H1 (cell line): ENCODE measurements around the gene POLR3G. TPM values are rescaled to one million over a fixed set of nuclear protein-coding genes. Genes with fewer than 3 reads are reported as not detected.

ENCODE experiments used
- CTCF ChIA-PET: fragments of 300-600 bp; sonication (Branson Sonifier 250); formaldehyde crosslinking; loops from one replicate; lab custom pipeline; 2021; ENCODE audit not compliant: partially characterized antibody; lab: Charles Lee
- POLR2A ChIA-PET: fragments of 300-600 bp; sonication (Branson Sonifier 250); formaldehyde crosslinking; loops from one replicate; lab custom pipeline; 2021; ENCODE audit warnings: inconsistent platforms; ENCODE audit not compliant: partially characterized antibody; lab: Charles Lee
- DNase-seq, 2 experiments: peaks; one replicate each; pipeline versions ENCODE4 v3.0.0 to v3.0.0-alpha.2; 2010 to 2022; ENCODE audit warnings: low spot score in 2 of 2, low read depth in 1 of 2, mixed read lengths in 1 of 2
- FAIRE-seq: peaks from 2 replicates; lab custom pipeline; 2011; peaks lifted over from hg19 to GRCh38; lab: Jason Lieb, UNC
- H2AFZ ChIP-seq: 2 replicates; pipeline ENCODE4 v1.8.1; 2012; ENCODE audit warnings: low read length, inconsistent platforms
- H2AK5ac ChIP-seq: 2 replicates; pipeline ENCODE4 v1.6.1; 2013; ENCODE audit warnings: low read depth, low read length
- H2BK120ac ChIP-seq: replicated peaks from 2 replicates; pipeline ENCODE3; 2013; ENCODE audit warnings: low read depth, low read length, inconsistent platforms
- H2BK12ac ChIP-seq: 2 replicates; pipeline ENCODE4 v1.6.1; 2013; ENCODE audit warnings: low read depth, low read length
- H2BK15ac ChIP-seq: 2 replicates; pipeline ENCODE4 v1.6.1; 2013; ENCODE audit warnings: low read length
- H2BK20ac ChIP-seq: 2 replicates; pipeline ENCODE4 v1.6.1; 2013; ENCODE audit warnings: low read length
- H2BK5ac ChIP-seq: 2 replicates; pipeline ENCODE4 v1.6.1; 2013; ENCODE audit warnings: low read depth, low read length
- H3K14ac ChIP-seq: 2 replicates; pipeline ENCODE4 v1.6.1; 2013; ENCODE audit warnings: inconsistent platforms; ENCODE audit not compliant: insufficient read length
- H3K18ac ChIP-seq: 2 replicates; pipeline ENCODE4 v1.6.1; 2013; ENCODE audit warnings: low read length; ENCODE audit errors: extremely low read depth
- H3K23ac ChIP-seq: 2 replicates; pipeline ENCODE4 v1.6.1; 2013; ENCODE audit warnings: inconsistent platforms; ENCODE audit not compliant: insufficient read length
- H3K23me2 ChIP-seq: 2 replicates; pipeline ENCODE4 v1.6.1; 2013; ENCODE audit warnings: low read depth, low read length
- H3K27ac ChIP-seq: 2 replicates; pipeline ENCODE4 v1.6.1; 2011; ENCODE audit warnings: low read depth, low read length, inconsistent platforms
- H3K27me3 ChIP-seq, 4 experiments: replicated peaks in 1 of 4; 1 replicate in 1 of 4; 2 replicates in 3 of 4; pipeline versions ENCODE4 v1.6.1 to v1.8.1; 2011 to 2013; ENCODE audit warnings: low read length in 3 of 4, mild to moderate bottlenecking in 3 of 4, inconsistent platforms in 2 of 4, mixed read lengths in 2 of 4, moderate library complexity in 1 of 4; ENCODE audit not compliant: control insufficient read depth in 3 of 4, insufficient read depth in 3 of 4; ENCODE audit errors: extremely low read depth in 1 of 4
- H3K36me3 ChIP-seq, 4 experiments: 2 replicates each; pipeline versions ENCODE4 v1.6.1 to v1.8.1; 2011 to 2013; ENCODE audit warnings: mild to moderate bottlenecking in 4 of 4, low read length in 3 of 4, moderate library complexity in 2 of 4, control low read depth in 1 of 4, inconsistent platforms in 1 of 4; ENCODE audit not compliant: insufficient read depth in 4 of 4, control insufficient read depth in 2 of 4
- H3K4ac ChIP-seq: replicated peaks from 2 replicates; pipeline ENCODE3; 2013; ENCODE audit warnings: low read length, low read depth, mixed read lengths, inconsistent platforms; ENCODE audit not compliant: insufficient read length
- H3K4me1 ChIP-seq, 4 experiments: replicated peaks in 1 of 4; 1 replicate in 1 of 4; 2 replicates in 3 of 4; pipeline versions ENCODE4 v1.6.1 to v1.8.1; 2011 to 2013; ENCODE audit warnings: low read length in 3 of 4, inconsistent platforms in 2 of 4, mixed read lengths in 1 of 4; ENCODE audit not compliant: insufficient read depth in 4 of 4, control insufficient read depth in 3 of 4
- H3K4me2 ChIP-seq, 2 experiments: 2 replicates each; pipeline versions ENCODE4 v1.6.1 to v1.8.1; 2011 to 2013; ENCODE audit warnings: low read depth in 2 of 2, low read length in 2 of 2, control low read depth in 1 of 2, inconsistent platforms in 1 of 2, mild to moderate bottlenecking in 1 of 2; ENCODE audit not compliant: insufficient read depth in 1 of 2
- H3K4me3 ChIP-seq, 4 experiments: fragments of 200-600, 300-600 bp in 1 of 4; sonication (generic), shearing (Covaris generic), sonication (Bioruptor Twin) in 1 of 4; 2 replicates each; pipeline versions ENCODE4 v1.5.1 to v1.8.1; 2011 to 2016; ENCODE audit warnings: low read length in 4 of 4, low read depth in 3 of 4, control low read depth in 2 of 4, inconsistent platforms in 2 of 4, mild to moderate bottlenecking in 2 of 4, mixed read lengths in 1 of 4, moderate library complexity in 1 of 4; ENCODE audit not compliant: insufficient read depth in 2 of 4; ENCODE audit errors: extremely low read depth in 1 of 4
- H3K56ac ChIP-seq: replicated peaks from 2 replicates; pipeline ENCODE3; 2013; ENCODE audit warnings: low read depth, mild to moderate bottlenecking, mixed read lengths, low read length, inconsistent platforms; ENCODE audit not compliant: insufficient read length
- H3K79me1 ChIP-seq: 2 replicates; pipeline ENCODE4 v1.6.1; 2013; ENCODE audit warnings: low read depth, low read length, control low read depth
- H3K79me2 ChIP-seq, 2 experiments: 2 replicates each; pipeline versions ENCODE4 v1.6.1 to v1.8.1; 2012 to 2013; ENCODE audit warnings: low read length in 2 of 2, mild to moderate bottlenecking in 2 of 2, inconsistent platforms in 1 of 2; ENCODE audit not compliant: insufficient read depth in 2 of 2, control insufficient read depth in 1 of 2
- H3K9ac ChIP-seq, 4 experiments: replicated peaks in 1 of 4; 1 replicate in 1 of 4; 2 replicates in 3 of 4; pipeline versions ENCODE4 v1.6.1 to v1.8.1; 2011 to 2013; ENCODE audit warnings: low read depth in 3 of 4, low read length in 3 of 4, control low read depth in 2 of 4, mild to moderate bottlenecking in 2 of 4, moderate library complexity in 2 of 4, inconsistent platforms in 1 of 4; ENCODE audit errors: extremely low read depth in 1 of 4
- H3K9me3 ChIP-seq, 2 experiments: 2 replicates each; pipeline versions ENCODE4 v1.6.1 to v1.8.1; 2012 to 2013; ENCODE audit warnings: mild to moderate bottlenecking in 2 of 2, moderate library complexity in 2 of 2, control low read depth in 1 of 2, inconsistent platforms in 1 of 2, low read depth in 1 of 2, low read length in 1 of 2, mixed read lengths in 1 of 2; ENCODE audit not compliant: insufficient read depth in 2 of 2
- H4K20me1 ChIP-seq, 2 experiments: replicated peaks in 1 of 2; 2 replicates each; pipeline versions ENCODE3 to v1.8.1; 2011 to 2013; ENCODE audit warnings: inconsistent platforms in 2 of 2, low read length in 2 of 2, mild to moderate bottlenecking in 1 of 2; ENCODE audit not compliant: insufficient read depth in 2 of 2, control insufficient read depth in 1 of 2
- H4K5ac ChIP-seq: 2 replicates; pipeline ENCODE4 v1.6.1; 2013; ENCODE audit warnings: low read length, low read depth, mixed read lengths, inconsistent platforms; ENCODE audit not compliant: insufficient read length
- H4K8ac ChIP-seq: 2 replicates; pipeline ENCODE4 v1.8.0; 2013; ENCODE audit warnings: mild to moderate bottlenecking, moderate library complexity, low read length, inconsistent platforms; ENCODE audit not compliant: insufficient read depth; ENCODE audit errors: extremely low read depth
- H4K91ac ChIP-seq: replicated peaks from 2 replicates; pipeline ENCODE3; 2013; ENCODE audit warnings: low read length, mixed read lengths, inconsistent platforms; ENCODE audit not compliant: insufficient read length
- BRCA1 ChIP-seq: IDR thresholded peaks from 2 replicates; pipeline ENCODE4 v1.6.1; 2012; ENCODE audit warnings: low read depth, low read length, improper control_type of control experiment
- CEBPB ChIP-seq: IDR thresholded peaks from 2 replicates; pipeline ENCODE4 v1.6.1; 2012; ENCODE audit warnings: low read depth, low read length
- KDM1A ChIP-seq: fragments of 200-600, 300-600 bp; sonication (generic); IDR thresholded peaks from 2 replicates; pipeline ENCODE4 v1.7.1; 2016; ENCODE audit warnings: mild to moderate bottlenecking, low read length, borderline replicate concordance
- SIRT6 ChIP-seq: IDR thresholded peaks from one replicate; pipeline ENCODE4 v1.7.1; 2012; ENCODE audit warnings: low read length, inconsistent platforms
- SRF ChIP-seq: IDR thresholded peaks from 2 replicates; pipeline ENCODE4 v1.6.1; 2011; ENCODE audit warnings: mild to moderate bottlenecking, low read depth, low read length, moderate library complexity
- WGBS, 2 experiments: shearing (Covaris generic) in 1 of 2; methylation state at CpG; one replicate each; pipeline versions ENCODE4 v1.1.6 to v1.1.7; 2013 to 2015; ENCODE audit warnings: low lambda C conversion rate in 2 of 2, mixed read lengths in 2 of 2, inconsistent platforms in 1 of 2, low coverage in 1 of 2, missing lambda C conversion rate in 1 of 2; ENCODE audit not compliant: insufficient replicate concordance in 2 of 2, insufficient coverage in 1 of 2, insufficient read length in 1 of 2; ENCODE audit errors: extremely low coverage in 1 of 2, missing lambda C conversion rate in 1 of 2; 5-methylcytosine and 5-hydroxymethylcytosine counted together
- polyA plus RNA-seq, 7 experiments: library from polyadenylated mRNA; depleted of rRNA in 3 of 7; stranded (reverse) in 5 of 7; unstranded in 2 of 7; fragments of >200 nt in 5 of 7; fragments of 200-250 nt in 2 of 7; gene quantifications; 1 replicate in 5 of 7; 2 replicates in 1 of 7; 4 replicates in 1 of 7; pipeline versions ENCODE4 v1.2.1 to v1.2.3, GENCODE V29; 2011 to 2013; ENCODE audit warnings: missing spikeins in 2 of 7, mixed read lengths in 2 of 7
- total RNA-seq: library from RNA; stranded (reverse); fragmentation: NEBNext Ultra II Directional; extraction: Animal tissue kit (Norgen Biotek cat#: 25700); gene quantifications from 2 replicates; pipeline ENCODE4 v1.2.1, GENCODE V29; 2021
- TF ChIP-seq, protein P1 (sequence below): IDR thresholded peaks from 2 replicates; pipeline ENCODE4 v1.6.1; 2012; ENCODE audit warnings: inconsistent platforms

Gene POLR3G
- total and polyA plus RNA-seq, 2 of the 8 experiments (the other 6 are each of a cell fraction or from before 2014, with no cell fraction given) = 119 to 179 TPM

DNA sequence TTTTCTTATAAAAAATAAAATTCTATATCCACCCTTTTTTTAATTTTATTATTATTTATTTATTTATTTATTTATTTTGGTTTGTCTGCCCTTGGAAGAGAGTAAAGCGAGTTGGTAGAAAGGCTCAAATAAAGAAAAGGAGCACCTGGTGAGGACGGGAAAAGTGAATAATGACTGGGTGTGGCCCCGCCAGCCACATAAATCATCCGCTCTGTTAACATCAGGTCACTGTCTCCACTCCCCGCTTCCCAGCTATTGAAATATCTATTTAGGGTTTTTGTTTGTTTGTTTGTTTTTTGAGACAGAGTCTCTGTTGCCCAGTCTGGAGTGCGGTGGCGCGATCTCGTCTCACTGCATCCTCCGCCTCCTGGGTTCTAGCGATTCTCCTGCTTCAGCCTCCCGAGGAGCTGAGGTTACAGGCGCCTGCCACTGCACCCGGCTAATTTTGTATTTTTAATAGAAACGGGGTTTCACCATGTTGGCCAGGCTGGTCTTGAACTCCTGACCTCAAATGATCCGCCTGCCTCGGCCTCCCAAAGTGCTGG lies 844 bp downstream of the POLR3G start:
- H2BK20ac ChIP-seq = no peak overlapping the region
- H2BK5ac ChIP-seq = no peak overlapping the region
- H3K79me2 ChIP-seq = peaks cover 9 to 64% of the 10 kb centered on the region in 2 experiments; a peak in 3 of 4 replicates
- TF ChIP-seq KDM1A (no peak), CEBPB (no peak), SRF (no peak), BRCA1 (no peak), SIRT6 (no peak)
- TF ChIP-seq, protein P1, sequence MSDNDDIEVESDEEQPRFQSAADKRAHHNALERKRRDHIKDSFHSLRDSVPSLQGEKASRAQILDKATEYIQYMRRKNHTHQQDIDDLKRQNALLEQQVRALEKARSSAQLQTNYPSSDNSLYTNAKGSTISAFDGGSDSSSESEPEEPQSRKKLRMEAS = no peak
- H2BK15ac ChIP-seq = no peak overlapping the region
- no peak overlapping the region for H3K56ac ChIP-seq
- no peaks in the 10 kb centered on the region for H4K20me1 ChIP-seq
- CTCF ChIA-PET = interaction anchor here (1.1 to 2.0 kb wide), 8 partner anchors 15 to 311 kb away, joined by 3 to 6 read pairs (median 4); no protein-coding TSS in a partner anchor
- FAIRE-seq (no peak), DNase-seq (no peak)
- no peaks in the 10 kb centered on the region for H3K9me3 ChIP-seq
- no peak overlapping the region for H3K18ac ChIP-seq
- peaks cover 5 to 26% (median 13%) of the 10 kb centered on the region in 4 experiments; a peak in 6 of 7 replicates for H3K4me1 ChIP-seq
- no peaks in the 10 kb centered on the region for H3K27me3 ChIP-seq
- no peak overlapping the region for H2AK5ac ChIP-seq
- H2AFZ ChIP-seq = no peak overlapping the region
- peaks cover 0 to 9% (median 4%) of the 10 kb centered on the region in 4 experiments; a peak in 3 of 8 replicates for H3K36me3 ChIP-seq
- WGBS, 2 experiments = 2% methylated on average over 17 of the region's 17 CpGs; no CpG with 5 or more reads in 1 of the 2 experiments
- H4K91ac ChIP-seq = no peak overlapping the region
- H3K23me2 ChIP-seq = peaks cover 24% of the 10 kb centered on the region
- H2BK120ac ChIP-seq = no peak overlapping the region
- H3K4me3 ChIP-seq = peak overlapping the region; percentile 58 to 91 (median 86)
- no peak overlapping the region for H2BK12ac ChIP-seq
- H4K8ac ChIP-seq = no peak overlapping the region
- POLR2A ChIA-PET = interaction anchor here (1.2 to 2.2 kb wide), 7 partner anchors 9 to 86 kb away, joined by 3 to 8 read pairs (median 5); partner anchors contain the start of gene CETN3
- no peak overlapping the region for H3K27ac ChIP-seq
- H3K23ac ChIP-seq = no peak overlapping the region
- H3K4ac ChIP-seq = no peak overlapping the region
- no peak overlapping the region for H3K14ac ChIP-seq
- no peak overlapping the region for H4K5ac ChIP-seq
- no peaks in the 10 kb centered on the region; the same call in 1 of the 2 replicates for H3K79me1 ChIP-seq
- H3K9ac ChIP-seq = no peak overlapping the region
- H3K4me2 ChIP-seq = peak overlapping the region; percentile 90 to 92
